SU-DHL-6 (cell line): ENCODE data around the gene ATP5MG.

Experiments
- CTCF ChIP-seq: fragments of 200-600 bp; sonication (generic); IDR thresholded peaks from one replicate; pipeline ENCODE4 v1.5.1; 2017; ENCODE audit warnings: antibody characterized with exemption, mild to moderate bottlenecking, low read length, moderate library complexity; ENCODE audit not compliant: insufficient read depth, poor library complexity, severe bottlenecking
- EZH2phosphoT487 ChIP-seq: fragments of 200-600 bp; sonication (generic), shearing (Covaris generic); conservative IDR thresholded peaks from 2 replicates; pipeline ENCODE4 v1.6.1; 2018; ENCODE audit warnings: mild to moderate bottlenecking, antibody characterized with exemption, low read length, moderate library complexity, mixed read lengths

GRCh38 chr11:118435290-118435892 lies 34.0 kb downstream of the ATP5MG start:
- TF ChIP-seq CTCF (no peak), EZH2phosphoT487 (no peak)
